HG02642 (cell line): ENCODE results near the gene DNER.
"Not testable (repeated sequence)": the region's sequence is repeated elsewhere in the genome, so short reads cannot be mapped to it uniquely, and the experiment has no call there.

Experiments used
- ATAC-seq: cut with Tn5 transposase; IDR thresholded peaks from one replicate; pipeline ENCODE4 v1.9.1; 2021; ENCODE audit warnings: mild to moderate bottlenecking; ENCODE audit not compliant: unreplicated experiment, poor library complexity

The DNER gene, protein sequence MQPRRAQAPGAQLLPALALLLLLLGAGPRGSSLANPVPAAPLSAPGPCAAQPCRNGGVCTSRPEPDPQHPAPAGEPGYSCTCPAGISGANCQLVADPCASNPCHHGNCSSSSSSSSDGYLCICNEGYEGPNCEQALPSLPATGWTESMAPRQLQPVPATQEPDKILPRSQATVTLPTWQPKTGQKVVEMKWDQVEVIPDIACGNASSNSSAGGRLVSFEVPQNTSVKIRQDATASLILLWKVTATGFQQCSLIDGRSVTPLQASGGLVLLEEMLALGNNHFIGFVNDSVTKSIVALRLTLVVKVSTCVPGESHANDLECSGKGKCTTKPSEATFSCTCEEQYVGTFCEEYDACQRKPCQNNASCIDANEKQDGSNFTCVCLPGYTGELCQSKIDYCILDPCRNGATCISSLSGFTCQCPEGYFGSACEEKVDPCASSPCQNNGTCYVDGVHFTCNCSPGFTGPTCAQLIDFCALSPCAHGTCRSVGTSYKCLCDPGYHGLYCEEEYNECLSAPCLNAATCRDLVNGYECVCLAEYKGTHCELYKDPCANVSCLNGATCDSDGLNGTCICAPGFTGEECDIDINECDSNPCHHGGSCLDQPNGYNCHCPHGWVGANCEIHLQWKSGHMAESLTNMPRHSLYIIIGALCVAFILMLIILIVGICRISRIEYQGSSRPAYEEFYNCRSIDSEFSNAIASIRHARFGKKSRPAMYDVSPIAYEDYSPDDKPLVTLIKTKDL

DNA sequence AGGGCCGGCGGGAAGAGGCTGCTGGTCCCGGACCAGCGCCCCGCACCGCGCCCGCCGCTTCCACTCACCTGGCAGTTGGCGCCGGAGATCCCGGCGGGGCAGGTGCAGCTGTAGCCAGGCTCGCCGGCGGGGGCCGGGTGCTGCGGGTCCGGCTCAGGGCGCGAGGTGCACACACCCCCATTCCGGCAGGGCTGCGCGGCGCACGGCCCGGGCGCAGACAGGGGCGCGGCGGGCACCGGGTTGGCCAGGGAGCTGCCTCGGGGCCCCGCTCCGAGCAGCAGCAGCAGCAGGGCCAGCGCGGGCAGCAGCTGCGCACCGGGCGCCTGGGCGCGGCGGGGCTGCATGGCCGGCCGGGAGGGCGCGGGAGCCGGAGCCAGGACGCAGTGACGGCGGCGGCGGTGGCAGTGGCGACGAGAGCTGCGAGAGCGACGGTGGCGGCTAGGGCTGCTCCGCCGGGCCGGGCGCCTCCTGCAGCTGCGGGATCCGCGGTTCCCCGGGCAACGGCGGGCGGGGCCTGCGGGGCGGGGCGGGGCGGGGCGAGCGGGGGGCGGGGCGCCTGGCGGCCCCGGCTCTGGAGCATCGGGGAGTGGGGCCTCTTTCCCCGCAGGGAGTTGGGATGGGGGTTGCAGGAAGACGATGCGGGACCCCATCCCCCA, at the start of gene DNER:
TSS of gene DNER (minus strand) at position 476 of the 656 bp plus-strand sequence. CDS start at position 344, 132 bp downstream.
- ATAC-seq = peak; percentile 86

DNA sequence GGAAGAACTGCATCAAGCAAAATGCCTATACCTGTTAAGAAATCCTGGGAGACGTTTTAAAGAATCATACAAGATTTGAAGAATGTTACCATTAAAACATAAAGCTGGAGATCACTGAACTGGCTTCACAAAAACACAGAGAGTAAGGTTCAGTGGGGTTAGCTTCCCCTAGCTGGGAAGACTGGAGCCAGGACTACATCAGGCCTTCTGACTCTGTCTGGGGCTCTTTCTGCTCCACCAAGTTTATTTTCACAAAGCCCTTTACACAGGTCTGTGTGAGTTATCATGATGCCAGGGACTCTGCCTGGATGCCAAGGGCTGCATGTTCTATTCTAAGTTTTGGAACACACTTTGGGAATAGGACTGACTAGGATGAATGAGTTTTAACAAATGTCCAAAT, 47.3 kb upstream of the DNER start:
- no peak for ATAC-seq

DNA sequence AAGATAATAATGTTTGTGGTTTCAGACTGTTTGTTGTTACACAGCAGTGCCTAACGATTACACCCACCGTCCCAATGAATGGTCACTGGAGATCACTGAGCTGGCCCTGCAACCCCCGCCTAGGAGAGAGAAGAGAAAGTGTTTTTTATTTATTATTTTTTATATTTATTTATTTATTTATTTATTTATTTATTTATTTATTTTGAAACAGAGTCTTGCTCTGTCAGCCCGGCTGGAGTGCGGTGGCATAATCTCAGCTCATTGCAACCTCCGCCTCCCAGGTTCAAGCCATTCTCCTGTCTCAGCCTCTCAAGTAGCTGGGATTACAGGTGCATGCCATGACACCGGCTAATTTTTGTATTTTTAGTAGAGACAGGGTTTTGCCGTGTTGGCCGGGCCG, 43.1 kb upstream of the DNER start:
- not testable (repeated sequence) for ATAC-seq

DNA sequence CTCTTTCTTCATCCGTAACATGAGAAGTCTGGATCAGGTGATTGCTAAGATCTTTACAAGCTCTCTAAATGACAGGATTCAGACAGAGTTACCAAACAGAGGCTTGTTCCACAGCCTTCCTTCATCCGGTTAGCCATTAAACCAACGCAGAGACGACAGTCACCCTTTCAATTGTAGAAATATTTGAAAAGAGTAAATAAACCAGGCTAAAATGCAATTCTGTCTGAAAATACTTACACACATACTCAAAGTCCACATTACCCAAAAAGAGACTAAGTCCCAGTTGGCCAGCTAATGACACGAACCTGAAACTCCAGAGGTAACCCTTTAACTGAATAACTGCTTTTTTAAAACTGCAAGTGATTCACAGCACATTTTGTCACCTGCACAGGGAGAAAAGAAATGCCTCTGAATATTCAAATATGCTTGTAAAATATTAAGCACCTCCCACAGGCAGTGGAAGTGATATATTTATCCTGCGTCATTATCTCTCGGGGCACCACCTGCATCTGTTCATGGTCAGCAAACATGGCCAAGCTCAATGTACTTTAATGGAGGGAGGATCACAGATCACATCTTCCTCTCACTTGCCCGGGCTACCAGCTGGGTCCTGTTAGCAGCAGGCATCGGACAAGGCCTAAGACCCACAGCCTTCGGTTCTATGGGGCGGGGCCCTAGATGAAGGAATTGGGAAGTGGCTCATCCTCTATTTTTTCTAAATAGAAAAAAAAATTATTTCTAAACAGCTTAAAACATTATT, 38.8 kb upstream of the DNER start:
- ATAC-seq = no peak

DNA sequence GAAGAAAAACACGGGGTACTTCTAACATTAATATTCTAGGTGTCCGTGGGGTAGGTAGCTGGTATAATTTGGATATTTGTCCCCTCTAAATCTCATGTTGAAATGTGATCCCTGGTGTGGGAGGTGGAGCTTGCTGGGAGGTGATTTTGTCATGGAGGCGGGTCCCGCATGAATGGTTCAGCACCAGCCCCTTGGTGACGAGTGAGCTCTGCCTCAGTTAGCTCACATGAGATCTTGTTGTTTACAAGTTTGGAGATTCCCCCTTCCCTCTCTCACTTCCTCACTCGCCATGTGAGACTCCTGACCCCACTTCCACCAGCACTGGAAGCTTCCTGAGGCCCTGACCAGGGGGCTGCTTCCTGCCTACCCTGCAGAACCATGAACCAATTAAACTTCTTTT, 35.4 kb upstream of the DNER start:
- ATAC-seq = no peak

- ATAC-seq = no peak
Measured at GRCh38 chr2:229748950-229749349, 34.6 kb upstream of the DNER start.

DNA sequence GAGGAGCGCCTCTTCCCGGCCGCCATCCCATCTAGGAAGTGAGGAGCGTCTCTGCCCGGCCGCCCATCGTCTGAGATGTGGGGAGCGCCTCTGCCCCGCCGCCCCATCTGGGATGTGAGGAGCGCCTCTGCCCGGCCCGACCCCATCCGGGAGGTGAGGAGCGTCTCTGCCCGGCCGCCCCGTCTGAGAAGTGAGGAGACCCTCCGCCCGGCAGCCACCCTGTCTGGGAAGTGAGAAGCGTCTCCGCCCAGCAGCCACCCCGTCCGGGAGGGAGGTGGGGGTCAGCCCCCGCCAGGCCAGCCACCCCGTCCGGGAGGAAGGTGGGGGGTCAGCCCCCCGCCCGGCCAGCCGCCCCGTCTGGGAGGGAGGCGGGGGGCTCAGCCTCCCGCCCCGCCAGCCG, 28.3 kb upstream of the DNER start:
- not testable (repeated sequence) for ATAC-seq

- no peak for ATAC-seq
Measured at GRCh38 chr2:229740279-229740678, 25.9 kb upstream of the DNER start.

DNA sequence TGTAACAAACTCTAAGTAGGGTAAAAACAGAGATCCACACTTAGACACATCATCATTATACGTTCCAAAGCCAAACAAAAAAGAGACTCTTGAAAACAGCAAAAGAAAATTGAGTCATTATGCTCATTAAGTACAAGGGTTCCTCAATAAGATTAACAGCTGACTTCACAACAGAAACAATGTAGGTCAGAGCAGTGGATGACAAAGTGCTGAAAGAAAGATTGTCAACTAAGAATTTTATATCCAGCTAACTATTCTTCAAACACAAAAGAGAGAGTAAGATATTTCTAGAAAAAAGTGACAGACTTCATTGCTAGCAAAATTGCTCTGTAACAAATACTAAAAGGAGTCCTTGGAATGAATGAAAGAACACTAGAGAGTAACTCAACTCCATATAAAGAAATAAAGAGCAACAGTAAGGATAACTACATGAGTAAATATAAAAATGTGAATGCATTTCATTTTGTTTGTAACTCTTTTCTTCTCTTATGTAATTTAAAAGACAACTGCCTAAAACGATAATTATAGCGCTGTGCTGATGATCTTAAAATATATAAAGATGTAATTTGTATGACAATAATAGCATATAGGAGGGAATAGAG, 23.8 kb upstream of the DNER start:
- ATAC-seq = no peak

DNA sequence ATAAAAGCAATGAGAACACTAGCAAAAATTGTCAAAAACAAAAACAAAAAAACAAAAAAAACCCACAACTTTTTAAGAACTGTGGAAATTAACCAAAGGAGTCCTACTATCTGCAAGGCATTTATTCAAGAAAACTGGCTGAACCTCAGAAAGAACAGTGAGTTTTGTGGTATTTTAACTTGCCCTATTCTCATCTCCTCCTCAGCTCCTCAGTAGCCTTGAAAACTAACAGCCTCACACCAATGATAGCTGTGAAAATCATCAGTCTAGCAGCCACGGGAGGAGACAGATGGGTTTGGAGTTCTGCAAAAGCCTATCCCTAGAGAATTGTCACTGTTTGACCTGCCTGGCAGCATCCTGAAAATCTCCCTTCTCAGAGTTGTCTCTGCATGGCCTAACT, 20.1 kb upstream of the DNER start:
- ATAC-seq = no peak

DNA sequence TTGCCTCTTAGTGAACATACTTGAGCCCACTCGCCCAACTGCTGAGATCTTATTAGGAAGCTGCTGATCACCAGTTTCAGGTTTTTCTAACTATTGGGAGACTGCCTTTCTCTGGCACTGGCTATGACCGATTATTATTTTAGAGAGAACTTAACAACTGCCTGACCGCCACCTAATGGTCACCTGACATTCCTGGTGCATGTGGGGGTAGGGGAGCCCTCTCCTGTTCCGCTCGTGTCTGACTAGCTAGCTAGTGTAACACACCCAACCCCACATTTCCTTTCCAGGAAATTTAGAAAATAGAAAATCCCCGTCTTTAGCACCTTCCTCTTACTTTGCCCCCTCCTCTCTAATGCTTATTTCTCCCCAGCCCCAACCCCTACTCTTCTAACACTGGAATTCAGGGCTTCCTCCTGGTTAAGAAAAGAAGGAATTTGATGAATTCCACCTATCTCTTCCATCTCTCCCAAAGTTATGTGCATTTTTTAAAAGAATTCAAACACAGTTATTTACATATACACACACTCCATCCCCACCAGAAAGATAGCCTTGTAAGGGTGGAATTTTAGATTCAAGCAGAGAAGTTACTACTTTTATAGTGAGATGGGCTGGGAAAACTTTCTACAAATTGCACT, 19.4 kb upstream of the DNER start:
- no peak for ATAC-seq

DNA sequence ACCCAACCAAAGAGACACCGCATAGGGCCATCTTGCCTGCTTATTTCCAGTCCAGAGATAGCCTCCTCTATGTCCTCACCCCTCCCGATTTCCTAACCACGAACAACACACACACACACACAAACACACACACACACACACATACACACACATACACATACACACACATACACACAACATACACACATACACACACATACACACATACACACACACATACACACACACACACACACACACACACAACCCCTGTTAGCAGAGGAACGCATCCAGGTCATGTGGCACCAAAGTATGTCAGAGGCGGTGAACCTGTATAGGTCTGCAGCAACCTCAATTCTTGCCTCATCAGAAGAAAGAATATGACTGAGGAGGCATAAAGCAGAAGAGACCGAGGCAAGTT, 18.5 kb upstream of the DNER start:
- no peak for ATAC-seq

DNA sequence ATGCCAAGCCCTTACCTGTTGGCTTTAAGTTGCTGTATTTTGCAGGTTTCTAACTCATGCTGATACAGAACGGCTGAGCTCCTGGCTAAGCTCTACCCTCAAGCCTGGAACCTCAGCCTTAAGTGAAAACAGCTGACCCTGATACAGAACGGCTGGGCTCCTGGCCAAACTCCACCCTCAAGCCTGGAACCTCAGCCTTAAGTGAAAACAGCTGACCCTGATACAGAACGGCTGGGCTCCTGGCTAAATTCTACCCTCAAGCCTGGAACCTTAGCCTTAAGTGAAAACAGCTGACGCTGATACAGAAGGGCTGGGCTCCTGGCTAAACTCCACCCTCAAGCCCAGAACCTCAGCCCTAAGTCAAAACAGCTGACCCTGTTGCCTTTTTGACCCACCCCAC, 17.6 kb upstream of the DNER start:
- ATAC-seq = no peak

DNA sequence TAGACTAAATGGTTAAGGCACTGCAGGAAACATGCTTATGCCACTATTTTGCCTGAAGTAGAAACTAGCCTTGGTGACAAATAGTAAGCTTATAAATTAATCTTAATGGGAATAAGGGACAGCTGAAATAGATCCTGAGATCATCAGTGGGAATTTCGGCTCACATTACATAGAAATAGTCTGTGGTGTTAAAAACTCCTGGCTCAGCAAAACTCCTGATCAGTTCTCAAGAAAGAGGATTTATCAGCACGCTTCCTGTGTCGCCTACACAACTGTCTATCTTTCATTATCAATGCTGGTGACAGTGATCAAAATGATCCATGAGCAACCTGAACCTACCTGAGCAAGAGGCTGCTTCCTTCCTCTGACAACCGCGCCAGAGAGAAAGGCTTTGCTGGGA, 17.0 kb upstream of the DNER start:
- no peak for ATAC-seq

DNA sequence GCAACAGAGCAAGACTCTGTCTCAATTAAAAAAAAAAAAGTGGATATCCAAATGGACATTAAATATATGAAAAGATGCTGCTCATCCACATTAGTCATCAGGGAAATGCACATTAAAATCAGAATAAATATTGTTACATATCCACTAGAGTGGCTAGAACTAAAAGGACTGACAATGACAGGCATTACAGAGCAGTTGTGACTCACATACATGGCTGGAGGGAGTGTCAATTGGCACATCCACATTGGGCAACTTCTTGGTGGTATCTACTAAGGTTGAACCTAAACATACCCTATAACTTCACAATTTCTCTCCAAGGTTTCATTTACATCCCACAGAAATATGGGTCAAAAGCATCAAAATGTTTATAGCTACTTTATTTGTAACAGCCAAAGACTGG, 14.0 kb upstream of the DNER start:
- ATAC-seq = no peak

DNA sequence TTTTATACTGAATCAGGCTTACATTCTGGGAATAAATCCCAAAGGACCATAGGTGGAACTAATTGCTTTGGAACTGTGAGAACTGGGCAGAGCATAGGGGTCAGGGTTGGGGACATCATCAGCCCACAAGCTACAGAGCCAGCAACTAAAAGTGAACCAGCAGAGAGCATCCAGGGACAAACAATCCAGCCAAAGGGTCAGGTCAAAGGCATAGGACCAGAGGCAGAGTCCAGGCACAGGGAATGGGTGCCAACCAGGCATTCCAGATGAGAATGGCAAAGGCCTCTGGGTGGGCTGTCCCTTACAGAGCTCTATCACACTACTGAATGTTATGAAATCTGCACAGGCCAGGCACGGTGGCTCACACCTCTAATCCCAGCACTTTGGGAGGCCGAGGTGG, 12.3 kb upstream of the DNER start:
- no peak for ATAC-seq

- ATAC-seq = no peak
Measured at GRCh38 chr2:229725716-229726574, 11.6 kb upstream of the DNER start.

DNA sequence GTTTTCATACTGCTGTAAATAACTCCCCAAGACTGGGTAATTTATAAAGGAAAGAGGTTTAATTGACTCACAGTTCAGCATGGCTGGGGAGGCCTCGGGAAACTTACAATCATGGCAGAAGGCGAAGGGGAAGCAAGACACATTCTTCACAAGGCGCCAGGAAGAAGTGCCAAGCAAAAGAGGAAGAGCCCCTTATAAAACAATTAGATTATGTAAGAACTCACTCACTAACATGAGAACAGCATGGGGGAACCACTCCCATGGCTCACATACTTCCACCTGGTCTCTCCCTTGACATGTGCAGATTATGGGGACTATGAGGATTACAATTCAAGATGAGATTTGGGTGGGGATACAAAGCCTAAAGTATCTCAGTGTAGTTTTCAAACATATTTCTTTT, 8.8 kb upstream of the DNER start:
- ATAC-seq = not testable (repeated sequence)
